ENCODE results near the gene THSD1. TPM values are rescaled to one million over a fixed set of nuclear protein-coding genes. Genes with fewer than 3 reads are reported as not detected.
A peak's percentile ranks its signal among the peaks of the same experiment; 100 is the strongest.
"Not testable (repeated sequence)": the region's sequence is repeated elsewhere in the genome, so short reads cannot be mapped to it uniquely, and the experiment has no call there.

The THSD1 gene
- total and polyA plus RNA-seq, 2 experiments from 2014 or later, result 11.6 to 12.0 TPM

DNA sequence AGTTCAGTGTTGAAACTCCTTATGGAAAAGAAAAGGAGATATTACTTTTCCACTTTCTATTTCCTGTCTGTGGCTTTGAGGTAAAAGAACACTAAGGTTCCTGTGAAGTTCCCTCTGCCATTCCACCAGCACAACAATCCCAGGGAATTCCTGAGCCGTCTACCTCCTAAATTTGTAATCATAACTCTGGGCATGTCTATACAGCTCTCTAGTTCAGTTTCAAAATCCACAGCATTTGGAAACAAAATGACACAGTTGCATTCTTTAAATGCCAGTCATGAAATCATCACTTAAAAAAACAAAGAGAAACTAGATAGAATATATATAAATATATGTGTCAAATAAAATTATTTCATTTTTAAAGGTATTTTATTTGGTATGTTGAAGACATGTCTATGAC is 9.0 kb upstream of the THSD1 start:
- H3K9me3 ChIP-seq (ENCODE audit: low read depth), result no peaks in the 10 kb centered on the region
- H3K27me3 ChIP-seq (replicated peaks; ENCODE audit: insufficient read depth), result no peaks in the 10 kb centered on the region
- no peaks in the 10 kb centered on the region for H3K9me2 ChIP-seq (ENCODE audit: insufficient read depth)
- WGBS, 2 experiments (ENCODE audit: low coverage in 1 of 2, low lambda C conversion rate in 2 of 2, missing lambda C conversion rate in 2 of 2), result 3 to 4% methylated on average over 1 of the region's 1 CpG
- 0 out of 2 replicates have a peak overlapping the region, but pooled peaks have one; percentile 3 for H2AFZ ChIP-seq
- no peaks in the 10 kb centered on the region for H4K20me1 ChIP-seq (ENCODE audit: insufficient read depth)
- H3K79me2 ChIP-seq (ENCODE audit: insufficient read depth), result peaks cover 18% of the 10 kb centered on the region; the same call in 1 of the 2 replicates
- peak overlapping the region; percentile 61 for H3K4me2 ChIP-seq (ENCODE audit: unreplicated experiment)
- H3K4me1 ChIP-seq (ENCODE audit: insufficient read depth), result peaks cover 37% of the 10 kb centered on the region
- H3K27ac ChIP-seq, result peak overlapping the region; percentile 84
- no peak overlapping the region for H3K4me3 ChIP-seq
- no peak for TF ChIP-seq EZH2 (IDR thresholded peaks at IDR 0.05; ENCODE audit: insufficient read depth, poor library complexity, severe bottlenecking)
- TF ChIP-seq EZH2phosphoT487 (IDR thresholded peaks at IDR 0.05; ENCODE audit: insufficient read depth, low read depth), result no peak
- H3F3A ChIP-seq (ENCODE audit: insufficient read depth), result peaks cover 62% of the 10 kb centered on the region
- DNase-seq, result peak; percentile 74
- peaks cover 46% of the 10 kb centered on the region for H3K36me3 ChIP-seq (ENCODE audit: low read depth)
- in situ Hi-C loops (cut with MboI), result no loop called here
- H3K9ac ChIP-seq, result peak overlapping the region; percentile 40

DNA sequence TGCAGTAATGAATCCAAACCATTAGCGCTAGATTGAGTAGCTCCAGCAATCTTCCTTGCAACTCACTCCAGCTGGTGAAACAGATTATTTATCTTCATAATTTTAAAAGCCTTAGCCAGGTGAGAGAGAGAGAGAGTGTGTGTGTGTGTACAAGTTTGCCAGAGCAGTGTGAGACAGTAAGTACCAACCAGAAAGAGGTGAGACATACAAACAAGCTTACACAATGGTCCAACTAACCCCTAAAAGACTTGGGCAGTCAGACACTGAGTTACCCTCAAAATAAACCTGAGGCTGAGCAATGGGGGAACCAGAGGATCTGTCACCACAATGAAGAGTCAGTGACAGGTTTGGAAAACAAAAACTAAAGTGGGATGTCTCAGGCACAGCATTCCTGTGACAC is 8.1 kb upstream of the THSD1 start:
- Histone ChIP-seq H2AFZ (no peak overlapping the region), H3K79me2 (ENCODE audit: insufficient read depth) (peaks cover 18% of the 10 kb centered on the region; the same call in 1 of the 2 replicates), H4K20me1 (ENCODE audit: insufficient read depth) (no peaks in the 10 kb centered on the region), H3F3A (ENCODE audit: insufficient read depth) (peaks cover 62% of the 10 kb centered on the region), H3K36me3 (ENCODE audit: low read depth) (peaks cover 46% of the 10 kb centered on the region), H3K4me3 (no peak overlapping the region), H3K27ac (peak overlapping the region; percentile 84), H3K9me2 (ENCODE audit: insufficient read depth) (no peaks in the 10 kb centered on the region), H3K9ac (no peak overlapping the region), H3K27me3 (replicated peaks; ENCODE audit: insufficient read depth) (no peaks in the 10 kb centered on the region), H3K9me3 (ENCODE audit: low read depth) (no peaks in the 10 kb centered on the region), H3K4me1 (ENCODE audit: insufficient read depth) (peaks cover 37% of the 10 kb centered on the region), H3K4me2 (ENCODE audit: unreplicated experiment) (no peak overlapping the region)
- DNase-seq, result no peak
- in situ Hi-C loops (cut with MboI), result no loop called here
- 95 to 100% methylated on average over 1 of the region's 1 CpG for WGBS, 2 experiments (ENCODE audit: low coverage in 1 of 2, low lambda C conversion rate in 2 of 2, missing lambda C conversion rate in 2 of 2)
- TF ChIP-seq EZH2 (IDR thresholded peaks at IDR 0.05; ENCODE audit: insufficient read depth, poor library complexity, severe bottlenecking) (no peak), EZH2phosphoT487 (IDR thresholded peaks at IDR 0.05; ENCODE audit: insufficient read depth, low read depth) (no peak)

DNA sequence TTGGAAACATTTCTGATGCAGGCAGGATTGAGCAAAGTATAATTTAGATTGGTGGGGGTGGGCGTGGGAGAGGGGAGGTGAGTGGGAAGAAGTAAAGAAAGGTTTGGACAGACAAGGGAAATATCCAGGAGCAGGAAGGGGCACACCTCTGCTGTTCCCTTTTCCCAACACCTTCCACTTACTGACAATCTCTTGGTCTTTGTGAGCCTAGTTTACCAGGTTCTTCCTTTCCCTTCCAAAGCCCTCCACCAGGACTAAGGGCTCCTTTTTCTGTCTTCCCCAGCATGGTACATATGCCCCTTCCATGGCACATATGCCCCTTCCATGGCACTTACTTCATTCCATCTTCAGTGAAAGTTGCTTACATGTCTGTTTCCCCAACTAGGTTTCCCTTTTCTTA is 6.2 kb upstream of the THSD1 start:
- H3K9ac ChIP-seq, result no peak overlapping the region
- H3K4me3 ChIP-seq, result no peak overlapping the region
- no peaks in the 10 kb centered on the region for H3K9me3 ChIP-seq (ENCODE audit: low read depth)
- peaks cover 38% of the 10 kb centered on the region for H3K36me3 ChIP-seq (ENCODE audit: low read depth)
- peak overlapping the region; percentile 61 for H3K27ac ChIP-seq
- in situ Hi-C loops (cut with MboI), result no loop called here
- no peaks in the 10 kb centered on the region for H3K27me3 ChIP-seq (replicated peaks; ENCODE audit: insufficient read depth)
- H2AFZ ChIP-seq, result no peak overlapping the region
- H3K79me2 ChIP-seq (ENCODE audit: insufficient read depth), result peaks cover 18% of the 10 kb centered on the region; the same call in 1 of the 2 replicates
- no peaks in the 10 kb centered on the region for H4K20me1 ChIP-seq (ENCODE audit: insufficient read depth)
- H3K4me2 ChIP-seq (ENCODE audit: unreplicated experiment), result peak overlapping the region; percentile 20
- H3F3A ChIP-seq (ENCODE audit: insufficient read depth), result peaks cover 58% of the 10 kb centered on the region
- TF ChIP-seq EZH2phosphoT487 (IDR thresholded peaks at IDR 0.05; ENCODE audit: insufficient read depth, low read depth), result no peak
- peaks cover 37% of the 10 kb centered on the region for H3K4me1 ChIP-seq (ENCODE audit: insufficient read depth)
- DNase-seq, result no peak
- WGBS, 2 experiments (ENCODE audit: low coverage in 1 of 2, low lambda C conversion rate in 2 of 2, missing lambda C conversion rate in 2 of 2), result 88 to 100% methylated on average over 1 of the region's 1 CpG
- H3K9me2 ChIP-seq (ENCODE audit: insufficient read depth), result no peaks in the 10 kb centered on the region

GRCh38 chr13:52411629-52412028 is 5.7 kb upstream of the THSD1 start:
- Histone ChIP-seq H3K9ac (no peak overlapping the region), H3F3A (ENCODE audit: insufficient read depth) (peaks cover 53% of the 10 kb centered on the region), H3K9me3 (ENCODE audit: low read depth) (no peaks in the 10 kb centered on the region), H3K9me2 (ENCODE audit: insufficient read depth) (no peaks in the 10 kb centered on the region), H3K27me3 (replicated peaks; ENCODE audit: insufficient read depth) (no peaks in the 10 kb centered on the region), H2AFZ (no peak overlapping the region), H3K4me1 (ENCODE audit: insufficient read depth) (peaks cover 37% of the 10 kb centered on the region), H3K79me2 (ENCODE audit: insufficient read depth) (peaks cover 18% of the 10 kb centered on the region; the same call in 1 of the 2 replicates), H3K4me2 (ENCODE audit: unreplicated experiment) (peak overlapping the region; percentile 20), H4K20me1 (ENCODE audit: insufficient read depth) (no peaks in the 10 kb centered on the region), H3K4me3 (no peak overlapping the region), H3K27ac (peak overlapping the region; percentile 61), H3K36me3 (ENCODE audit: low read depth) (peaks cover 33% of the 10 kb centered on the region)
- in situ Hi-C loops (cut with MboI), result no loop called here
- TF ChIP-seq EZH2 (IDR thresholded peaks at IDR 0.05; ENCODE audit: insufficient read depth, poor library complexity, severe bottlenecking) (no peak), EZH2phosphoT487 (IDR thresholded peaks at IDR 0.05; ENCODE audit: insufficient read depth, low read depth) (no peak)
- 59 to 66% methylated on average over 4 of the region's 4 CpGs for WGBS, 2 experiments (ENCODE audit: low coverage in 1 of 2, low lambda C conversion rate in 2 of 2, missing lambda C conversion rate in 2 of 2)
- peak; percentile 76 for DNase-seq

DNA sequence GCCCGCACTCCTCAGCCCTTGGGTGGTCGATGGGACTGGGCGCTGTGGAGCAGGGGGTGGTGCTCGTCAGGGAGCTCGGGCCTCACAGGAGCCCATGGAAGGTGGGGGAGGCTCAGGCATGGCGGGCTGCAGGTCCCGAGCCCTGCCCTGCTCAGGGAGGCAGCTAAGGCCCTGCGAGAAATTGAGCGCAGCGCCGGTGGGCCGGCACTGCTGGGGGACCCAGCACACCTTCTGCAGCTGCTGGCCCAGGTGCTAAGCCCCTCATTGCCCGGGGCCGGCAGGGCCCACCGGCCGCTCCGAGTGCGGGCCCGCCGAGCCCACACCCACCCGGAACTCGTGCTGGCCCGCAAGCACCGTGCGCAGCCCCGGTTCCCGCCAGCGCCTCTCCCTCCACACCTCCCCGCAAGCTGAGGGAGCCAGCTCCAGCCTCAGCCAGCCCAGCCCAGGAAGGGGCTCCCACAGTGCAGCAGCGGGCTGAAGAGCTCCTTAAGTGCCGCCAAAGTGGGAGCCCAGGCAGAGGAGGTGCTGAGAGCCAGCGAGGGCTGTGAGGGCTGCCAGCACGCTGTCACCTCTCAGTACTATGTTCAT is 2.2 kb upstream of the THSD1 start:
- H3K9ac ChIP-seq; H3K27ac ChIP-seq; H2AFZ ChIP-seq; DNase-seq; H3K9me2 ChIP-seq (ENCODE audit: insufficient read depth); H3K4me3 ChIP-seq; H4K20me1 ChIP-seq (ENCODE audit: insufficient read depth); H3K9me3 ChIP-seq (ENCODE audit: low read depth); in situ Hi-C loops (cut with MboI); H3K4me2 ChIP-seq (ENCODE audit: unreplicated experiment); H3K36me3 ChIP-seq (ENCODE audit: low read depth); H3K27me3 ChIP-seq (replicated peaks; ENCODE audit: insufficient read depth): not testable (repeated sequence)
- Histone ChIP-seq H3F3A (ENCODE audit: insufficient read depth) (peaks cover 24% of the 10 kb centered on the region), H3K79me2 (ENCODE audit: insufficient read depth) (peaks cover 22% of the 10 kb centered on the region), H3K4me1 (ENCODE audit: insufficient read depth) (peaks cover 21% of the 10 kb centered on the region)
- WGBS, 2 experiments (ENCODE audit: low coverage in 1 of 2, low lambda C conversion rate in 2 of 2, missing lambda C conversion rate in 2 of 2), result 93% methylated on average over 25 to 33 of the region's 33 CpGs

DNA sequence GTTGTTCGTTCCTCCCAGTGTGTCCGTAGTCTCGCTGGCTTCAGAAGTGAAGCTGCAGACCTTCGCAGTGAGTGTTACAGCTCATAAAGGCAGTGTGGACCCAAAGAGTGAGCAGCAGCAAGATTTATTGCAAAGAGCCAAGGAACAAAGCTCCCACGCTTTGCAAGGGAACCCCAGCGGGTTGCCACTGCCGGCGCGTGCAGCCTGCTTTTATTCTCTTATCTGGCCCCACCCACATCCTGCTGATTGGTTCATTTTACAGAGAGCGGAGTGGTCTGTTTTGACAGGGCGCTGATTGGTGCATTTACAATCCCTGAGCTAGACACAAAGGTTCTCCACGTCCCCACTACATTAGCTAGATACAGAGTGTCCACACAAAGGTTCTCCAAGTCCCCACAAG is 1.5 kb upstream of the THSD1 start:
- H3K36me3 ChIP-seq (ENCODE audit: low read depth); H3K27me3 ChIP-seq (replicated peaks; ENCODE audit: insufficient read depth); H3K9me2 ChIP-seq (ENCODE audit: insufficient read depth); H3K4me2 ChIP-seq (ENCODE audit: unreplicated experiment); H3K9me3 ChIP-seq (ENCODE audit: low read depth); H4K20me1 ChIP-seq (ENCODE audit: insufficient read depth); in situ Hi-C loops (cut with MboI); H2AFZ ChIP-seq; H3K27ac ChIP-seq; H3K9ac ChIP-seq; H3K4me3 ChIP-seq; DNase-seq: not testable (repeated sequence)
- Histone ChIP-seq H3K79me2 (ENCODE audit: insufficient read depth) (peaks cover 16% of the 10 kb centered on the region), H3K4me1 (ENCODE audit: insufficient read depth) (peaks cover 21% of the 10 kb centered on the region), H3F3A (ENCODE audit: insufficient read depth) (peaks cover 17% of the 10 kb centered on the region)
- WGBS, 2 experiments (ENCODE audit: low coverage in 1 of 2, low lambda C conversion rate in 2 of 2, missing lambda C conversion rate in 2 of 2), result 90 to 93% methylated on average over 12 of the region's 12 CpGs

Measured in GM23248 (cell line).